Fibroblast of upper back skin (primary cell): ENCODE results near the gene PM20D2.

Source experiments
- DNase-seq: peaks from one replicate; pipeline ENCODE4 v3.0.0-alpha.2; 2013

PM20D2 gene

DNA sequence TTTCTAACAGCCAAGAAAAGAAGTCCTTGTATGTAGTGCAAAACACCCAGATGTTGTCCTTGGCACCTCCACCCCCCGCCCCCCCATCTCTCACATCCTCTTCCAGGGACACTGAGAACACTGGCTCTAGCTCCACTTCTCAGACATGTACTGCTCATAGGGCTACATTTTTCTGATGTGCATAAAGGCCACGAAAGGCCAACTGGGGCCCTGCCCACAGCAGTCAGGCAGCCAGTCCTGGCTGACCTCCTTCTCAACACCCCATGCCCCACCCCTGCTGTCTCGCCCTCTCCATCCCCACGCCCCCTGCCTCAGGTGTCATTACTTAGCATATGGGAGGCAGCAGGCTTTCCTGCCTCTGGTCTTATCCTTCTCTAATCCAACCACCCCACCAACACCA is 60.0 kb downstream of the PM20D2 start:
- no peak for DNase-seq

- no peak for DNase-seq
Observed at GRCh38 chr6:89208551-89208950, 62.7 kb downstream of the PM20D2 start.

DNA sequence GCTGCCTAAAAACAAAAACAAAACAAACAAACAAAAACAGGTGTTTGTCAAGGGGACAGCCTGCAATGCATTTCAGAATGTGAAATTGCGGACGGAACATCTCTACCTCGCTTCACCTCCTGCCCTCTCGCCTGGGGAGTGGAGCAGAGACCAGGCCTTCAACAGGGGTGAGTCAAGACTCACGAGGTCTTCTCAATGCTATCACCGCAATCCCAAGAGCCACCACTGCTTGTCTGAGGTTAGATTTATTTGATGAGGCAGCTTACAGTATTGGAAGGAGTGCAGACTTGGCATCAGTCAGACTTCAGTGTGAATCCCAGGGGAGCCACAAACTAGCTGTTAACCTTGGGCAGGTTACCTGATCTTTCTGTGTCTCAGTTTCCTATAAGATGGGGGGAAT is 63.6 kb downstream of the PM20D2 start:
- no peak for DNase-seq

DNA sequence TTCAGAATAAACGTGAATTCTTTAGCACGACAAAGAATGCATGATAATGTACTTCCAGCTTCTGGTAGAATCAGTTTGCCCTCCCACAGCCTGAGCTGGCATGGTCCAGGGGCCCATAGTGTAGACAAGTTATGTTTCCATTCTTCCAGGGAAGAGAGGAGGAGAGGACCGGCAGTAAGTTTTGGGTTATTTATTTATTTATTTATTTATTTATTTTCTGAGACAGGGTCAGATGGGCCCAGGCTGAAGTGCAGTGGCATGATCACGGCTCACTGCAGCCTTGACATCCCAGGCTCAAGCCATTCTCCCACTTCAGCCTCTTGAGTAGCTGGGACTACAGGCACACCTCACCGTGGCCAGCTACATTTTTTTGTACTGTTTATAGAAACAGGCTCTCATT is 66.6 kb downstream of the PM20D2 start:
- no peak for DNase-seq

DNA sequence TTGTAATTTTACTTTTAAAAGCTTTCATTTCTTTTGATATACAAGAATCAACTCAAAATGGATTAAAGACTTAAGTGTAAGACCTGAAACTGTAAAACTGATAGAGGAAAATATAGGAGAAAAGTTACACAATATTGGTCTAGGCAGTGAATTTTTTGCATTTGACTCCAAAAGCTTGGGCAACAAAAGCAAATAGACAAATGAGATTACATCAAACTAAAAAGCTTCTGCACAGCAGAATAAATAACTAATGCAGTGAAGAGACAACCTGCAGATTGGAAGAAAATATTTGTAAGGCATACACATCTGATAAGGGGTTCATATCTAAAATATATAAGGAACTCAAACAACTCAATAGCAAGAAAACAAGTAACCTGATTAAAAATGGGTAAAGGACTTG is 68.3 kb downstream of the PM20D2 start:
- no peak for DNase-seq
